Measurements from ENCODE around the gene TRPM5. TPM values are rescaled to one million over a fixed set of nuclear protein-coding genes. Genes with fewer than 3 reads are reported as not detected.
A peak's percentile ranks its signal among the peaks of the same experiment; 100 is the strongest.

The TRPM5 gene
- total and polyA plus RNA-seq, 9 of the 15 experiments (the other 6 are each of a cell fraction or from before 2014, with no cell fraction given), result not detected

GRCh38 chr11:2483426-2483825 is 39.1 kb upstream of the TRPM5 start:
- intact Hi-C loops (cut with micrococcal nuclease), result no loop called here
- CTCF ChIA-PET (ENCODE audit: low intra/inter-chr PET ratio), result no interaction called here

More at GRCh38 chr11:2483426-2483825, 39.1 kb upstream of the TRPM5 start:
- POLR2A ChIA-PET, result no interaction called here
- no peaks in the 10 kb centered on the region for H4K20me1 ChIP-seq (replicated peaks; ENCODE audit: control insufficient read depth, insufficient read depth, low read length)
- H3K36me3 ChIP-seq (ENCODE audit: control insufficient read depth, insufficient read depth, low read length), result no peaks in the 10 kb centered on the region
- TF ChIP-seq NCOA6 (IDR thresholded peaks at IDR 0.05) (no peak), ZNF347 (CRISPR knock-in tag; IDR thresholded peaks at IDR 0.05; ENCODE audit: low read depth) (no peak), ZNF23 (CRISPR knock-in tag; IDR thresholded peaks at IDR 0.05) (no peak), ZC3H11A (IDR thresholded peaks at IDR 0.05; ENCODE audit: low read depth, low read length) (no peak), SRSF3 (IDR thresholded peaks at IDR 0.05; ENCODE audit: insufficient read depth, low read length) (no peak), RAD21 (CRISPR knock-in tag; conservative IDR thresholded peaks at IDR 0.05 in 1 of 2, IDR thresholded peaks at IDR 0.05 in 1 of 2) (no peak), ZNF79 (CRISPR knock-in tag; IDR thresholded peaks at IDR 0.05; ENCODE audit: low read depth) (no peak), ZBTB1 (CRISPR knock-in tag; IDR thresholded peaks at IDR 0.05; ENCODE audit: borderline replicate concordance, low read depth) (no peak), MTA2 (IDR thresholded peaks at IDR 0.05; ENCODE audit: low read depth) (no peak), MEF2D (tag; conservative IDR thresholded peaks at IDR 0.05; ENCODE audit: low read depth) (no peak), HNRNPLL (IDR thresholded peaks at IDR 0.05; ENCODE audit: low read depth, low read length, poor library complexity, severe bottlenecking) (no peak), TCF15 (CRISPR knock-in tag; IDR thresholded peaks at IDR 0.05) (no peak), ZZZ3 (IDR thresholded peaks at IDR 0.05) (no peak), ATF3 (IDR thresholded peaks at IDR 0.05) (no peak), ATF3 (CRISPR knock-in tag; conservative IDR thresholded peaks at IDR 0.05) (no peak), TRIM24 (IDR thresholded peaks at IDR 0.05) (no peak), KHSRP (IDR thresholded peaks at IDR 0.05) (no peak), CEBPG (CRISPR knock-in tag; IDR thresholded peaks at IDR 0.05) (no peak), CEBPG (tag; conservative IDR thresholded peaks at IDR 0.05 in 1 of 2, IDR thresholded peaks at IDR 0.05 in 1 of 2) (no peak), EWSR1 (IDR thresholded peaks at IDR 0.05; ENCODE audit: borderline replicate concordance, low read depth, partially characterized antibody) (no peak)
- in situ Hi-C loops (cut with MboI), result no loop called here
- peaks cover 4 to 31% of the 10 kb centered on the region in 2 experiments; a peak in 4 of 5 replicates for H3K27me3 ChIP-seq (ENCODE audit: control insufficient read depth in 2 of 2, insufficient read depth in 2 of 2, low read length in 2 of 2)
- H2AFZ ChIP-seq (ENCODE audit: low read depth, low read length), result no peak overlapping the region
- H3K9ac ChIP-seq (ENCODE audit: insufficient read depth in 1 of 2, low read depth in 2 of 2, low read length in 2 of 2), result no peak overlapping the region
- H3K79me2 ChIP-seq (ENCODE audit: control insufficient read depth, insufficient read depth, low read length), result no peaks in the 10 kb centered on the region
- DNase-seq (ENCODE audit: extremely low read depth in 1 of 4, low spot score in 3 of 4) (peak in 1 of 4 experiments; percentile 2), ATAC-seq (no peak), FAIRE-seq (no peak)
- no peak overlapping the region for H3K4me2 ChIP-seq (ENCODE audit: insufficient read depth, low read length)
- no TSS peak for BruUV-seq (replicated peaks)
- no peaks in the 10 kb centered on the region for H3K9me1 ChIP-seq (ENCODE audit: control insufficient read depth, insufficient read depth, low read length)
- 1% methylated on average over 14 of the region's 14 CpGs for WGBS (ENCODE audit: insufficient coverage, low coverage, missing lambda C conversion rate)
- H3K4me1 ChIP-seq (replicated peaks in 1 of 2; ENCODE audit: control insufficient read depth in 2 of 2, insufficient read depth in 2 of 2, low read length in 2 of 2), result no peaks in the 10 kb centered on the region
- H3K4me3 ChIP-seq, result no peak overlapping the region
- no peak overlapping the region for H3K27ac ChIP-seq (ENCODE audit: extremely low read depth, low read depth, low read length)
- H3K9me3 ChIP-seq (replicated peaks; ENCODE audit: control insufficient read depth, insufficient read depth, low read depth, low read length), result no peaks in the 10 kb centered on the region; the same call in 1 of the 2 replicates

Data from K562 (cell line).